Thyroid gland (tissue), 4 donors: Measurements from ENCODE around the gene ELFN1. TPM values are rescaled to one million over a fixed set of nuclear protein-coding genes. Genes with fewer than 3 reads are reported as not detected.

Source experiments
- DNase-seq, 2 donors: peaks; one replicate each; pipeline ENCODE4 v3.0.0-alpha.2; 2019
- H3K27ac ChIP-seq, 3 donors: fragments of 200-600 bp; sonication (generic); 1 replicate in 2 of 3; 2 replicates in 1 of 3; pipeline ENCODE4 v1.5.1; 2016 to 2019; ENCODE audit warnings: mild to moderate bottlenecking in 1 of 3, moderate library complexity in 1 of 3
- H3K27me3 ChIP-seq: fragments of 200-600 bp; sonication (generic); one replicate; pipeline ENCODE4 v1.5.1; 2019
- H3K36me3 ChIP-seq, 2 donors: fragments of 200-600 bp; sonication (generic); one replicate each; pipeline ENCODE4 v1.5.1; 2016 to 2019
- H3K4me1 ChIP-seq, 2 donors: fragments of 200-600 bp; sonication (generic); one replicate each; pipeline ENCODE4 v1.5.1; 2017 to 2019
- H3K4me3 ChIP-seq, 3 donors: fragments of 200-600 bp; sonication (generic); replicated peaks in 1 of 3; 1 replicate in 2 of 3; 2 replicates in 1 of 3; pipeline ENCODE4 v1.5.1; 2016; ENCODE audit warnings: mild to moderate bottlenecking in 1 of 3
- H3K9me3 ChIP-seq: fragments of 200-600 bp; sonication (generic); one replicate; pipeline ENCODE4 v1.5.1; 2017
- POLR2A ChIP-seq, 2 donors: fragments of 450-650 bp; IDR thresholded peaks; one replicate each; pipeline ENCODE4 v1.6.1; 2017; ENCODE audit warnings: antibody characterized with exemption in 2 of 2, mild to moderate bottlenecking in 2 of 2, moderate library complexity in 1 of 2
- WGBS, 2 donors: methylation state at CpG; one replicate each; pipeline ENCODE4 v1.1.5; 2017; 5-methylcytosine and 5-hydroxymethylcytosine counted together
- intact Hi-C: fragments of 100-400 bp; cut with DNase I; formaldehyde crosslinking; loops from one replicate; pipeline ENCODE4 v1.15.1; 2023
- total RNA-seq, 4 donors: library from RNA; depleted of rRNA; stranded (reverse); fragments of >200 nt; gene quantifications; one replicate each; pipeline ENCODE4 v1.2.3, GENCODE V29; 2016
- TF ChIP-seq, protein P1 (sequence below), 6 experiments: fragments of 200-600 bp in 3 of 6; fragments of 450-650 bp in 3 of 6; sonication (generic) in 3 of 6; IDR thresholded peaks; one replicate each; pipeline ENCODE4 v1.5.1; 2016 to 2019; ENCODE audit warnings: antibody characterized with exemption in 6 of 6, mild to moderate bottlenecking in 2 of 6, inconsistent platforms in 1 of 6, moderate library complexity in 1 of 6

ELFN1 gene
- total RNA-seq, 4 donors from 2014 or later, result 0.11 to 0.96 (median 0.54) TPM

DNA sequence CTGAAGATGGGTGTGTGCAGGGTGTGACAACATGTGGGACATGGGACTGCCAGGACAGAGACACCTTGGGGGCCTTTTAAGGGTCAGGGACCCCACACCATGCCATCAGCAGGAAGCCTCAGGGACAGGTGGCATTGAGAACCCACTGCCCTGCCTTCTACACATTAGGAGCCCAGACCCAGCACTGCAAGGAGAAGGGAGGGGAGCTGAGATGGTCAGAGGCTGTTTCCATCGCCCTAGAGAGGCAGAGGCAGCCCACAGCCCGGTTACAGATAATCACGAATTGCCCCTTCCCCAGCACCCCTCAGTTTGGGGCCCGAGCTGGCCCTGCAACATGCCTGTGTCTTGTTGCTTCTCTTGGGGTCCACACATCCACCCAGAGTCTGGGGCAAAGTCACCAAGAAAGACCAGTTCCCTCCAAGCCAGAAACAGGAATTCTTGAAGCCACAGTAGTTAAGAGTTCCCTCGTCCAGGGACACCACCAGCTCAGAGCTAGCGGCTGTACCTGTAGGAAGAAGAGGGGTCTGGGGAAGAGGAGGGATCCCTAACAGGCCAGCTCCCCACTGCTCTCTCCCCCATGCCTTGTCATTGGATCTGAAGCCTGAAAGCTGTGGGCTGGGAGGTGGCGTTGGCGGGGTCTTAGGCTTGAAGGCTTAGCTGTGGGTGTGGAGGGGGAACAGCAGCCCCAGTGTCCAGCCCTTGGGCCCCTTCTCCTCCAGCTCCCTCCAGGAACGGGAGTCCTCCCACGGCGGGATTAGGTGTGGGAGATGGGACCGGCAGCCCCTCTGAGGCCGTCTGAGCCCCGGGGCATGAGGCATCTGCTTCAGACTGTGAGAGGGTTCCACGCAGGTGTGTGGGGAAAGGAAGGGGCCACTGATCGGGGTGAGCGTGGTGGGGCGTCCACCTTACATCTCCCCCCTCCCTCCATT is 44.8 kb upstream of the ELFN1 start:
- Histone ChIP-seq H3K27me3 (no peaks in the 10 kb centered on the region), H3K4me1 (no peaks in the 10 kb centered on the region), H3K4me3 (no peak overlapping the region), H3K9me3 (no peaks in the 10 kb centered on the region), H3K27ac (no peak overlapping the region), H3K36me3 (no peaks in the 10 kb centered on the region)
- DNase-seq, result no peak
- intact Hi-C loops, result no loop called here
- TF ChIP-seq POLR2A (IDR thresholded peaks at IDR 0.05), result no peak
- TF ChIP-seq, protein P1, sequence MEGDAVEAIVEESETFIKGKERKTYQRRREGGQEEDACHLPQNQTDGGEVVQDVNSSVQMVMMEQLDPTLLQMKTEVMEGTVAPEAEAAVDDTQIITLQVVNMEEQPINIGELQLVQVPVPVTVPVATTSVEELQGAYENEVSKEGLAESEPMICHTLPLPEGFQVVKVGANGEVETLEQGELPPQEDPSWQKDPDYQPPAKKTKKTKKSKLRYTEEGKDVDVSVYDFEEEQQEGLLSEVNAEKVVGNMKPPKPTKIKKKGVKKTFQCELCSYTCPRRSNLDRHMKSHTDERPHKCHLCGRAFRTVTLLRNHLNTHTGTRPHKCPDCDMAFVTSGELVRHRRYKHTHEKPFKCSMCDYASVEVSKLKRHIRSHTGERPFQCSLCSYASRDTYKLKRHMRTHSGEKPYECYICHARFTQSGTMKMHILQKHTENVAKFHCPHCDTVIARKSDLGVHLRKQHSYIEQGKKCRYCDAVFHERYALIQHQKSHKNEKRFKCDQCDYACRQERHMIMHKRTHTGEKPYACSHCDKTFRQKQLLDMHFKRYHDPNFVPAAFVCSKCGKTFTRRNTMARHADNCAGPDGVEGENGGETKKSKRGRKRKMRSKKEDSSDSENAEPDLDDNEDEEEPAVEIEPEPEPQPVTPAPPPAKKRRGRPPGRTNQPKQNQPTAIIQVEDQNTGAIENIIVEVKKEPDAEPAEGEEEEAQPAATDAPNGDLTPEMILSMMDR (IDR thresholded peaks at IDR 0.05), result no peak
- WGBS, 2 donors, result 74 to 82% methylated on average over 13 to 16 of the region's 18 CpGs

- 77 to 80% methylated on average over 1 of the region's 1 CpG for whole genome bisulfite sequencing, 2 donors
- Histone ChIP-seq H3K27ac (no peak overlapping the region), H3K9me3 (no peaks in the 10 kb centered on the region), H3K4me1 (no peaks in the 10 kb centered on the region), H3K4me3 (no peak overlapping the region), H3K36me3 (no peaks in the 10 kb centered on the region), H3K27me3 (no peaks in the 10 kb centered on the region)
- TF ChIP-seq POLR2A (IDR thresholded peaks at IDR 0.05), result no peak
- TF ChIP-seq, protein P1 (IDR thresholded peaks at IDR 0.05), result no peak
- DNase-seq, result no peak
- intact Hi-C loops, result no loop called here
Measured at GRCh38 chr7:1626769-1627168, 43.3 kb upstream of the ELFN1 start.

- intact Hi-C loops, result no loop called here
- H3K4me3 ChIP-seq, result no peak overlapping the region
- TF ChIP-seq POLR2A (IDR thresholded peaks at IDR 0.05), result no peak
- TF ChIP-seq, protein P1 (IDR thresholded peaks at IDR 0.05), result no peak
- WGBS, 2 donors, result 84 to 91% methylated on average over 3 of the region's 3 CpGs
- no peak for DNase-seq
- no peaks in the 10 kb centered on the region for H3K27me3 ChIP-seq
- H3K9me3 ChIP-seq, result no peaks in the 10 kb centered on the region
- H3K27ac ChIP-seq, result no peak overlapping the region
- no peaks in the 10 kb centered on the region for H3K36me3 ChIP-seq
- no peaks in the 10 kb centered on the region for H3K4me1 ChIP-seq
Measured at GRCh38 chr7:1630700-1631336, 39.3 kb upstream of the ELFN1 start.

DNA sequence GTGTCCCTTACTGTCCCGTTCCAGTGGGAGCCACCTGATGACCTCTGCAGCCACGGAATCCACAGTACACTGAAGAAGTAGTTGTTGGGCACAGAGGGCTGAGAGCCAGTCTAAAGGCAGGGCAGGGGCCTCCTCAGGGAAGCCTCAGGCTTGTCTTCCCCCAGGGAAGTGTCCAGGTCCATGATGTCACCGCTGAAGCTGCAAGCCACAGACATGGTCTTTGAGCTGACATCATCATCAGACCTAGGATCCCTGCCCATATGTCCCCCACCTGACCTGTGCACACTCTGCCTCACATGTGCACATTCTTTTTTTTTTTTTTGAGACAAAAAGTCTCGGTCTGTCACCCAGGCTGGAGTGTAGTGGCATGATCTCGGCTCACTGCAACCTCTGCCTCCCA is 38.4 kb upstream of the ELFN1 start:
- no peak overlapping the region for H3K4me3 ChIP-seq
- no peak overlapping the region for H3K27ac ChIP-seq
- WGBS, 2 donors, result 83 to 87% methylated on average over 5 of the region's 5 CpGs
- H3K27me3 ChIP-seq, result no peaks in the 10 kb centered on the region
- no peak for DNase-seq
- intact Hi-C loops, result no loop called here
- no peaks in the 10 kb centered on the region for H3K4me1 ChIP-seq
- no peaks in the 10 kb centered on the region for H3K36me3 ChIP-seq
- H3K9me3 ChIP-seq, result no peaks in the 10 kb centered on the region
- TF ChIP-seq POLR2A (IDR thresholded peaks at IDR 0.05), result no peak
- TF ChIP-seq, protein P1 (IDR thresholded peaks at IDR 0.05), result no peak

DNA sequence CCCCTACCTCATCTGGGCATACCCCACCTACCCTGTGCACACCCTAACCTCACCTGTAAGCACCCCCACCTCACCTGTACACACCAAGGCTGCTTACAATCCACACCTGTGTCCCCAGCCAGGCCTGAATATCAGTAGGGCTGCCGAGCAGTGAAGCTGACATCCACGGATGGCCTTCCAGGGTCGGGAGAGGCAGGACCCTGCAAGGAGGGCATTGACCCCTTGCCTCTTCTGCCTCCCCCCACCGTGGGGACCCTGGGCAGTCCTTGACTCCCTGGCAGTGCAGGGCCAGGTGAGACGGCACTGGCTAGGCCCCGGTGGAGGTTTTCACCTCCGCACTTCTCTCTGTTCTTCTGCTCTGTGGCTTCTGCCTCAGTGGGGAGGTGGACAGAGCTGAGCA is 37.6 kb upstream of the ELFN1 start:
- Histone ChIP-seq H3K36me3 (no peaks in the 10 kb centered on the region), H3K27me3 (no peaks in the 10 kb centered on the region), H3K4me1 (no peaks in the 10 kb centered on the region), H3K9me3 (no peaks in the 10 kb centered on the region), H3K4me3 (no peak overlapping the region), H3K27ac (no peak overlapping the region)
- TF ChIP-seq, protein P1 (IDR thresholded peaks at IDR 0.05), result no peak
- TF ChIP-seq POLR2A (IDR thresholded peaks at IDR 0.05), result no peak
- WGBS, 2 donors, result 57 to 64% methylated on average over 7 of the region's 7 CpGs
- intact Hi-C loops, result no loop called here
- no peak for DNase-seq
